PC-3 (cell line): Measurements from ENCODE around the gene GSG1L. TPM values are rescaled to one million over a fixed set of nuclear protein-coding genes. Genes with fewer than 3 reads are reported as not detected.

ENCODE experiments used
- ATAC-seq: fragments of 200-7000 bp; cut with Tn5 transposase; 2 replicates; pipeline ENCODE4 v1.9.1; 2020; ENCODE audit warnings: mild to moderate bottlenecking, moderate library complexity
- BruUV-seq: library from RNA; stranded (reverse); fragments of 400-500 nt; replicated peaks from 2 replicates; lab custom pipeline; 2021; lab: Mats Ljungman, UMichigan
- CTCF ChIA-PET: fragments of 300-600 bp; sonication (Branson Sonifier 250); formaldehyde crosslinking; loops from one replicate; lab custom pipeline; 2022; ENCODE audit warnings: antibody characterized with exemption; lab: Charles Lee
- POLR2A ChIA-PET: fragments of 300-600 bp; sonication (Branson Sonifier 250); formaldehyde crosslinking; loops from one replicate; lab custom pipeline; 2022; ENCODE audit warnings: antibody characterized with exemption; ENCODE audit not compliant: unreplicated experiment; lab: Charles Lee
- DNase-seq: peaks from one replicate; pipeline ENCODE4 v3.0.0-alpha.2; 2015
- H2AFZ ChIP-seq: fragments of 300-600 bp; sonication (generic); 2 replicates; pipeline ENCODE4 v1.6.0; 2016; ENCODE audit warnings: antibody characterized with exemption, low read length
- H3F3A ChIP-seq: fragments of 300-600 bp; sonication (generic); one replicate; pipeline ENCODE4 v1.6.0; 2017; ENCODE audit warnings: antibody characterized with exemption, low read length, control low read depth, mild to moderate bottlenecking; ENCODE audit not compliant: unreplicated experiment
- H3K27ac ChIP-seq: fragments of 300-600 bp; sonication (generic); 2 replicates; pipeline ENCODE4 v1.5.1; 2016; ENCODE audit warnings: mild to moderate bottlenecking, low read length
- H3K27me3 ChIP-seq: fragments of 300-600 bp; sonication (generic); 2 replicates; pipeline ENCODE4 v1.6.1; 2016; ENCODE audit warnings: low read length, mixed read lengths
- H3K36me3 ChIP-seq: fragments of 300-600 bp; sonication (generic); 2 replicates; pipeline ENCODE4 v1.6.1; 2016; ENCODE audit warnings: low read depth, mixed run types, low read length, mixed read lengths
- H3K4me1 ChIP-seq: fragments of 300-600 bp; sonication (generic); 2 replicates; pipeline ENCODE4 v1.5.1; 2016; ENCODE audit warnings: low read length; ENCODE audit not compliant: insufficient read depth
- H3K4me2 ChIP-seq: fragments of 300-600 bp; sonication (generic); 2 replicates; pipeline ENCODE4 v1.6.0; 2016; ENCODE audit warnings: low read length
- H3K4me3 ChIP-seq: fragments of 300-600 bp; sonication (generic); 2 replicates; pipeline ENCODE4 v1.5.1; 2016; ENCODE audit warnings: mild to moderate bottlenecking, low read length, mixed read lengths
- H3K79me2 ChIP-seq: fragments of 300-600 bp; sonication (generic); 2 replicates; pipeline ENCODE4 v1.6.1; 2017; ENCODE audit warnings: low read length, mixed read lengths
- H3K9ac ChIP-seq: fragments of 300-600 bp; sonication (generic); 2 replicates; pipeline ENCODE4 v1.6.0; 2016; ENCODE audit warnings: mild to moderate bottlenecking, low read length
- H3K9me2 ChIP-seq: fragments of 300-600 bp; sonication (generic); replicated peaks from 2 replicates; pipeline ENCODE4 v1.6.1; 2016; ENCODE audit warnings: mixed run types, low read length, mixed read lengths
- H3K9me3 ChIP-seq: fragments of 300-600 bp; sonication (generic); 2 replicates; pipeline ENCODE4 v1.6.1; 2016; ENCODE audit warnings: low read length, mixed read lengths
- H4K20me1 ChIP-seq: fragments of 300-600 bp; sonication (generic); 2 replicates; pipeline ENCODE4 v1.6.1; 2016; ENCODE audit warnings: low read length, mixed read lengths
- EZH2 ChIP-seq: fragments of 300-600 bp; sonication (generic); IDR thresholded peaks from one replicate; pipeline ENCODE4 v1.6.1; 2017; ENCODE audit warnings: antibody characterized with exemption, mild to moderate bottlenecking, low read length; ENCODE audit not compliant: unreplicated experiment
- EZH2phosphoT487 ChIP-seq: fragments of 300-600 bp; sonication (generic); IDR thresholded peaks from 2 replicates; pipeline ENCODE4 v1.6.1; 2018; ENCODE audit warnings: mild to moderate bottlenecking, antibody characterized with exemption, low read length, borderline replicate concordance
- intact Hi-C: fragments of 100-400 bp; cut with micrococcal nuclease; formaldehyde crosslinking; loops from 2 replicates; pipeline ENCODE4 v1.9.0; 2023
- total RNA-seq: library from RNA; depleted of rRNA; stranded (reverse); fragments of >200 nt; gene quantifications from 2 replicates; pipeline ENCODE4 v1.2.3, GENCODE V29; 2014
- TF ChIP-seq, protein P1 (sequence below): fragments of 300-600 bp; sonication (generic); conservative IDR thresholded peaks from 2 replicates; pipeline ENCODE4 v1.5.1; 2017; ENCODE audit warnings: antibody characterized with exemption, low read depth, mild to moderate bottlenecking, low read length

GSG1L gene
- total RNA-seq, 1 experiment from 2014 or later: not detected

DNA sequence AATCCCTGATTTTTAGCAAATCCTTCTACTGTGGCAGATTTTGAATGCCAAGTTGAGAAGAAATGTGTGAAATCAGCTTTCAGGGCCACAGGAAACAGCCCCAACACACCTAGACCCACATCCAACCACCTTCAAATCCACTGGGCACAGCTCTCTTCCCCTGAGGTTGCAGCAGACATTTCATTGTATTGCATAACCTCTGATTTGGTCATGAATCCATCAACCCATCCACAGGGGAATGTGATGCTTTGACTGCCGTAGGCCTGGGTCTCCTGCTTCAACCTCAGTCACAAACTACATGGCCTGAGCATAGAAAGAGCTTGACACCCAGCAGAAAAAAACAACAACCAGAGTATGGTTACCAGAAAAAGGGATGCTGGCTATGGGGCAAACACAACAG, 145.6 kb downstream of the GSG1L start:
- H3K27ac ChIP-seq: no peak overlapping the region
- no peak overlapping the region for H2AFZ ChIP-seq
- H3K4me1 ChIP-seq: no peaks in the 10 kb centered on the region
- ATAC-seq: no peak
- no peak overlapping the region for H3K9ac ChIP-seq
- no peak overlapping the region for H3K4me2 ChIP-seq
- ChIA-PET POLR2A (no interaction called here), CTCF (no interaction called here)
- no TSS peak for BruUV-seq
- H4K20me1 ChIP-seq: no peaks in the 10 kb centered on the region
- no peaks in the 10 kb centered on the region for H3K79me2 ChIP-seq
- TF ChIP-seq, protein P1, sequence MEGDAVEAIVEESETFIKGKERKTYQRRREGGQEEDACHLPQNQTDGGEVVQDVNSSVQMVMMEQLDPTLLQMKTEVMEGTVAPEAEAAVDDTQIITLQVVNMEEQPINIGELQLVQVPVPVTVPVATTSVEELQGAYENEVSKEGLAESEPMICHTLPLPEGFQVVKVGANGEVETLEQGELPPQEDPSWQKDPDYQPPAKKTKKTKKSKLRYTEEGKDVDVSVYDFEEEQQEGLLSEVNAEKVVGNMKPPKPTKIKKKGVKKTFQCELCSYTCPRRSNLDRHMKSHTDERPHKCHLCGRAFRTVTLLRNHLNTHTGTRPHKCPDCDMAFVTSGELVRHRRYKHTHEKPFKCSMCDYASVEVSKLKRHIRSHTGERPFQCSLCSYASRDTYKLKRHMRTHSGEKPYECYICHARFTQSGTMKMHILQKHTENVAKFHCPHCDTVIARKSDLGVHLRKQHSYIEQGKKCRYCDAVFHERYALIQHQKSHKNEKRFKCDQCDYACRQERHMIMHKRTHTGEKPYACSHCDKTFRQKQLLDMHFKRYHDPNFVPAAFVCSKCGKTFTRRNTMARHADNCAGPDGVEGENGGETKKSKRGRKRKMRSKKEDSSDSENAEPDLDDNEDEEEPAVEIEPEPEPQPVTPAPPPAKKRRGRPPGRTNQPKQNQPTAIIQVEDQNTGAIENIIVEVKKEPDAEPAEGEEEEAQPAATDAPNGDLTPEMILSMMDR: no peak
- no peak for TF ChIP-seq EZH2phosphoT487
- TF ChIP-seq EZH2: no peak
- H3K9me2 ChIP-seq: no peaks in the 10 kb centered on the region
- no peaks in the 10 kb centered on the region for H3K9me3 ChIP-seq
- H3F3A ChIP-seq: no peaks in the 10 kb centered on the region
- intact Hi-C loops: no loop called here
- DNase-seq: no peak
- H3K36me3 ChIP-seq: no peaks in the 10 kb centered on the region
- H3K27me3 ChIP-seq: 0 out of 2 replicates have a peak, but pooled peaks cover 6% of the 10 kb centered on the region
- H3K4me3 ChIP-seq: no peak overlapping the region

DNA sequence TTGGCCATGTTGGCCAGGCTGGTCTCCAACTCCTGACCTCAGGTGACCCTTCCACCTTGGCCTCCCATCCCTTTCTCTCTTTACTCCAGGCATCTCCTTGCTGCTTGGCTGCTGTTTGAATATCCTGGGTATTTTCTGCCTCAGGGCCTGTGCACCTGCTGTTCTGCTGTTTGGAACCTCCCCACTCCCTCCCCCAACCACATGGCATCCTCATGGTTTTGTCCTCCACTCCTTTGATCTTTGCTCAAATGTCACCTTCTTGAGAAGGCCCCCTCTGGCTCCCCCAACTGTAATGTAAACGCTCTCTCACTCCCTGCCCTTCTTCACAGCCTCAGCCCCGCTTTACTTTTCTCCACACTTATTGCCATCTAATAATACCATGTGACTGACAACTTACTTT, 152.0 kb downstream of the GSG1L start:
- no peaks in the 10 kb centered on the region for H3K27me3 ChIP-seq
- H3K27ac ChIP-seq: no peak overlapping the region
- no peaks in the 10 kb centered on the region for H3F3A ChIP-seq
- no peak overlapping the region for H3K4me3 ChIP-seq
- H3K9me3 ChIP-seq: no peaks in the 10 kb centered on the region
- H3K9ac ChIP-seq: no peak overlapping the region
- ATAC-seq (no peak), DNase-seq (no peak)
- H2AFZ ChIP-seq: no peak overlapping the region
- H3K9me2 ChIP-seq: no peaks in the 10 kb centered on the region
- TF ChIP-seq, protein P1: no peak
- TF ChIP-seq EZH2phosphoT487: no peak
- no peak for TF ChIP-seq EZH2
- H3K79me2 ChIP-seq: no peaks in the 10 kb centered on the region
- H4K20me1 ChIP-seq: no peaks in the 10 kb centered on the region
- H3K4me2 ChIP-seq: no peak overlapping the region
- no TSS peak for BruUV-seq
- H3K4me1 ChIP-seq: no peaks in the 10 kb centered on the region
- POLR2A ChIA-PET: no interaction called here
- H3K36me3 ChIP-seq: no peaks in the 10 kb centered on the region
- CTCF ChIA-PET: no interaction called here
- intact Hi-C loops: no loop called here

DNA sequence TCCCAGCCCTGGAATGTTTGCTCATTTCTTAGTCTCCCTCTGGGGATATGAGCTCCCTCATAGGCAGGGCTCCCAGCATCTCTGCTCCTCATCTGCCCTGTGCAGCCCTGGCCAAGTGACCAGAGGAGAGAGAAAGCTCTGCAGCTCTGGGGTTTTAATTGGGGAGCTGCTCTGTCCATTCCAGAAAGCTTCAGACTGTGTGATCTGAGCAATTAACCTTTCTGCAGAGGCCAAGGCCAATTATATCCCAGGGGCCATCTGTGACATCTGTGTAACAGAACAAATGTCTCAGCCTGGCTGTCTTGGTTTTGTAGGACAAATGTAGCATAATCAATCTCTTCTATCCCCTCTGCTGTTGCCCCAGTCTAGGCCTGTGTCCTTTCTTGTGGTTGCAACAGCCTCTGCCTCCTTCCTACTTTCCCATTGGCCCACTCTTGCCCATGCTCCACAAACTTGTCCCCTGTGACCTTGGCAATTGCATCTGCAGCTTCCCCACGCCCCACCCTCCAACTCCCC, 156.0 kb downstream of the GSG1L start:
- no peak for ATAC-seq
- ChIA-PET CTCF (no interaction called here), POLR2A (no interaction called here)
- no TSS peak for BruUV-seq
- H3K27ac ChIP-seq: no peak overlapping the region
- intact Hi-C loops: no loop called here
- no peak overlapping the region for H2AFZ ChIP-seq
- no peaks in the 10 kb centered on the region for H4K20me1 ChIP-seq
- no peak for DNase-seq
- TF ChIP-seq EZH2 (no peak), EZH2phosphoT487 (no peak)
- TF ChIP-seq, protein P1: no peak
- no peaks in the 10 kb centered on the region for H3K9me2 ChIP-seq
- H3K79me2 ChIP-seq: no peaks in the 10 kb centered on the region
- no peak overlapping the region for H3K9ac ChIP-seq
- H3K4me2 ChIP-seq: no peak overlapping the region
- no peaks in the 10 kb centered on the region for H3F3A ChIP-seq
- no peak overlapping the region for H3K4me3 ChIP-seq
- H3K27me3 ChIP-seq: peaks cover 13% of the 10 kb centered on the region
- H3K4me1 ChIP-seq: no peaks in the 10 kb centered on the region
- H3K36me3 ChIP-seq: no peaks in the 10 kb centered on the region
- no peaks in the 10 kb centered on the region for H3K9me3 ChIP-seq
